Superior temporal gyrus (tissue), 1 donor: ENCODE results near the gene MGA.
"Not testable (repeated sequence)": the region's sequence is repeated elsewhere in the genome, so short reads cannot be mapped to it uniquely, and the experiment has no call there.

Experiments used
- DNase-seq: peaks from one replicate; pipeline ENCODE4 v3.0.0-alpha.2; 2016; ENCODE audit errors: extremely low spot score

Gene MGA

GRCh38 chr15:41714291-41714690 lies 54.1 kb downstream of the MGA start:
- DNase-seq = no peak

- no peak for DNase-seq
Observed at GRCh38 chr15:41716864-41717263, 56.7 kb downstream of the MGA start.

DNA sequence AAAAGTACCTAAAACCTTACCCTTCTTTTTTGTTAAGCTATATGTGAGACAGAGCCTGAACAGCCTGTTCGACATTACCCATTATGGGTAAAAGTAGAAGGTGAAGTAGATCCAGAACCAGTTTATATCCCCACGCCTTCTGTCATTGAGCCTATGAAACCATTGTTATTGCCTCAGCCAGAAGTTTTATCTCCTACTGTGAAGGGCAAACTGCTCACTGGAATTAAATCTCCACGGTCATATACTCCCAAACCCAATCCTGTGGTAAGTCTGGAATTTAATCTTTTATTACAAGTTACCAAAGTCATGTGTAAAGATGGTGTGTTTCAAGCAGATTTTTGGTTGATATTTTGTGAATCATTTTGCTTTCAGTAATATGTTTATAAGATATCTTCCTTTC lies 66.9 kb downstream of the MGA start:
- DNase-seq = no peak

DNA sequence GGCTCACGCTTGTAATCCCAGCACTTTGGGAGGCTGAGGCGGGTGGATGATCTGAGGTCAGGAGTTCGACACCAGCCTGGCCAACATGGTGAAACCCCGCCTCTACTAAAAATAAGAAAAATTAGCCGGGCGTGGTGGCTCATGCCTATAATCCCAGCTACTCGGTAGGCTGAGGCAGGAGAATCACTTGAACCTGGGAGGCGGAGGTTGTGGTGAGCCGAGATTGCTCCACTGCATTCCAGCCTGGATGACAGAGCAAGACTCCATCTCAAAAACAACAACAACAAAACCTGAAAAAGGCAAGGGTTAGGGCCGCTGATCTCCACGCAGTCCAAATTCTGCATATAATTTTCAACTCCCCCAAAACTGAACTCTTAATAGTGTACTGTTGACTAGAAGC lies 67.9 kb downstream of the MGA start:
- DNase-seq = not testable (repeated sequence)

- no peak for DNase-seq
Observed at GRCh38 chr15:41730543-41730942, 70.3 kb downstream of the MGA start.

DNA sequence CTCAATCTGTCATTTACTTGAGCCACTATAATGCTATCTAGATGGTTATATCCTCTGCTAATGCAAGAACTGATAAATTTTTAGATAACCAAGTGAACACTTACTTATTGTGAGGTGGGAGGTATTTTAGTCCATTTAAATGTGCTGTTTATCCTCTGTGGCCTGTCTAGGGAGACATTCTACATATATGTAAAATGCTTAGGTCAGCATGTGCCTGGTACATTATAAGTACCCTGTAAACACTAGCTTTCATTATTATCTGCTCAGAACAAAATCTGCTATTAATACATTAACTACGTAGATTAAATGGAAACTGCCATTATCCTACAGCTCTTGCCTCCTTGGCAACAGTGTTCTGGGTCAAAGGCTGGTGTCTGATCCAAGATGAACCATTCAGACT lies 72.3 kb downstream of the MGA start:
- no peak for DNase-seq

GRCh38 chr15:41734079-41734478 lies 73.9 kb downstream of the MGA start:
- DNase-seq = no peak

DNA sequence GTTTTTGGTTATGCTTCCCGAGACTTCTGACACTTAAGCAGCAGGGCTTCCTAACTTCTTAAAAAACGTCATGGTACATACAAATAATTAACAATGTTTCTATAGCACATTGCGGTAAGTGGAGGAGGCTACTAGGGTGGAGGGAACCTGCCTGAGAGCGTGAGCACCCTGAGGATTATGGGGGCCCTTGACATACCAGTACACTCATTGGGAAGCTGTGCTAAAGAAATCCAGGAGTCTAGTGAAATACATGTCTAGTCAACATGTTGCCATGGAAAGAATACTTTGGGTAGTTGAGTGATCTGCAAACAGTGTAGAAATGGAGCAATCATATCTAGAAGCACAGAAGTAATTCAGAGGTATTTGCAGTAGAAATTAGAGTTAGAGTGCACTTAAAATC lies 74.8 kb downstream of the MGA start:
- no peak for DNase-seq

GRCh38 chr15:41735492-41735891 lies 75.3 kb downstream of the MGA start:
- DNase-seq = not testable (repeated sequence)

GRCh38 chr15:41746802-41747201 lies 86.6 kb downstream of the MGA start:
- no peak for DNase-seq

DNA sequence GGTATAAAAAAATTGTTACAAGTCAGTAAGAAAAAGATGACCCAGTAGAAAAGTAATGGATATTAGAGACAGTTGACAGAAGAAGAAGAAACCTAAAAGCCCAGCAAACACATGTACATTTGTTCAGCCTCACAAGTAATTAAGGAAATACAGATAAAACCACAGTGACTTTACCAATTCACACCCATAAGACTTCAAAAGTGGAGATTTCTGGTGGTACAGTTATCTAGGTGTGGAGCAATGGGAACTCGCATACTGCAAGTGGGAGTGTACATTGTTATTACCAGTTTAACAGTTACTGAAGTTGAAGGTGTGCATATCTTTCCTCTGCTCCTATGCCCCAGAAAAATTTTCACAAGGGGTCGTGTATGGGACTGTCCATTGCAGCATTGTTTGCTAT lies 96.0 kb downstream of the MGA start:
- no peak for DNase-seq

DNA sequence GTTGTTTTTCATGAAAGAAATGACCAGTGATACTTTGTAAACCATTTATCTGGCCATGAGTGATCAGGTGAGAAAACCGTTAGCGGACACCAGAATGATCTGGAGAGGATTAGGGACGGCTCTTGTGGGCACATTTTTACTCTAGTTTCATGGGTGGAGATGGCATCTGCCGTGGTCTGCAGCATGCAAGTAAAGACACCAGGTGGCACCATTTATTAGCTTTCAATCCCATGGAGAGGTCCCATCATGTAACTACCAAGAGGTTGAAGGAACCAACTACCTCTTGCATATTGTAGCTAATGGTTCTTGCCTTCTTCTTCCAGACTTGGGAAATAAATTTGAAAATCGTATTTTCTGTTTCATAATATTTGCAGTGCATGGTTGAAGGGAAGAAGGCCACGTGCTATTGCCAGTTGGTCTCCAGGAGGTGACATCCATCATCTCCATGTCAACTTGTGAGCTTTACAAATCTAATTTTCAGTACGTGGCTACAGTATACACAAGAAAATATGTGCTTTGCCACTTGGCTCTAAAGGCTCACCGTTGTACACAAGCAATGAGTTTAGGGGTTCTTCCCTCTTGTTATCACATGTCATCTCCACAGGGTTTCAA lies 112.6 kb downstream of the MGA start:
- DNase-seq = peak; percentile 85

GRCh38 chr15:41773332-41773728 lies 113.1 kb downstream of the MGA start:
- no peak for DNase-seq

- DNase-seq = no peak
Observed at GRCh38 chr15:41773729-41774061, 113.5 kb downstream of the MGA start.

DNA sequence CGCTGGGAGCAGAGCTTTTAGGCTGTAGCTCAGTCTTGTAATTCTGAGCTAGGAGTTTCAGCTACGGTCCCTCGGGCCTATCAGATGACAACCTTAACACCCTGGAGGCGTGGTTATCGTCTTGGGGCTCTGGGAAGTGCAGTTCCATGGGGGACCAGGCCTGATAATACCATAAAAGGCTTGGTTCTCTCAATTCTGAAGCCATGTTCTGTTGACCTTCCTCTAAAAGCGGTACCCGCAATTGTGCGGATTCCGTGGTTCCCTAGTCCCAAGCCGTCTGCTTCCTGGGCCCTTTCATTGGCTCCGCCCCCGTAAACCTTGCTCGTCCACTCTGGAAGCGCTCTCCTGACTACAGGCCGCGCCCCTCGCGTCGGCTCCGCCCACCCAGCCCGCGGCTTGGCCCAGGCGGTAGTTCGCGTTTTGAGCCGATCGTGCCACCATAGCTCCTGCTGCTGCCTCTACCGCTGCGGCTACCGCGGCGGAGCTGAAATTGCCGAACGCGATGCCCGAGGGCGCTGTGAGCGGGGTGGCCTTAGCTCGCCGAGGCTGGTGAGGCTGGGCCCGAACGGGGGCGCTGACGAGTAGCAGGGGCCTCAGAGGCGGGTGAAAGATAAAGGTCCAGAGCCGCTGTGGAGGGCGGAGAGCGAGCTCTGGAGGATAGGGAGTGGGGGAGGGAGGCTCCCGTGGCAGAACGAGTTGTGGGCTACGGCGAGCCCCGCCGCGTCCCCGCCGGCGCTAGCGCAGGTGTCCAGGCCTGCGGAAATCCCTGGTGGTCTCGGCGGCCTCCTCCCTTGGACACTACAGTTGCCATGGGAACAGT lies 114.1 kb downstream of the MGA start, which contains the start of gene MAPKBP1:
TSS of gene MAPKBP1 (plus strand) at position 423 of the 820 bp plus-strand sequence. CDS start 792 bp downstream, outside the sequence.
- DNase-seq = peak; percentile 99

- DNase-seq = peak; percentile 29
Observed at GRCh38 chr15:41774882-41775417, 114.7 kb downstream of the MGA start.

DNA sequence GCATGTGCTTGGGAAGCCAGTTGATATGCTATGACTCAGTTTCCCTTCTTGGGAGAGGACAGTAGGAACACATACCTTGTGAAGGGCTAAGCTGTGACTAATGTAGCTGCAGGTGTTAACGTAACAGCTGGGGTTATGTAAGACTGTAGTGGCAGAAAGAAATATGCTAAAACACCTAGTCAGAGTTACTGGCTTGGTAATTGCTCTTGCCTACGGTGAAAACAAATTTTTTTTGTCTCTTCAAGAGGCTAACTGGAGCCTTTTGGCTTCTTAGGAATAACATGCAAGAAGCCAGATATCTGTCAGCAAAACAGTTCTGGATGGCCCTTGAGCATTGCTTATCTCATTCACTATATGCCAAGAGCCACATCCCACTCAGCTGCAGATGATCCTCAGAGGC lies 115.4 kb downstream of the MGA start:
- DNase-seq = peak; percentile 34

DNA sequence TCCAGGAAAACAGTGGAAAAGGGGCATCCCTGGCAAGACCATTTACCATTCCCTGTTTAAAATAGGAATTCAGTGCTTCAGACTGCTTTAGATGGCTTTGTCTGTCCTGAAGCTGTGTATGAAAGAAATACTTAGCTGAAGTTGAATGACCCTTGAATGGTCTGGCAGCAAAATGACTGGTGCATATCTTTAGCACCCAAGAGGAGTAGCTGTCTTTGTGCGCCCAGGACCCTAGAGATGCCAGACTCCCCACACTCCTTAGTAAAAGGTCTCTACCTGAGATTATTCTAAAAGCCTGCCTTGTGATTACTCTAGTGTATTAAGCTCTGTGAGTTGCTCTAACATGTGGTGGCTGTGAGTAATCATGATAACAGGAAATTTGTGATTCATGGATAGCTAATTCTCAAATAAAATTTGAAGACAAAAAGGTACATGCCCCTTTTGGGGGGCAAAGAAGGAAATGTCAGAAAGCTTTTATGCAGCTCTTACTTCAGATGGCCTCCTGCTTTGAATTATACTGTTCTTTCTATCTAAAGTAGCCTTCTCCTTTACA lies 117.3 kb downstream of the MGA start:
- no peak for DNase-seq

GRCh38 chr15:41778521-41778920 lies 118.3 kb downstream of the MGA start:
- no peak for DNase-seq

GRCh38 chr15:41779662-41780157 lies 119.5 kb downstream of the MGA start:
- no peak for DNase-seq

GRCh38 chr15:41780266-41780665 lies 120.1 kb downstream of the MGA start:
- peak; percentile 30 for DNase-seq

- DNase-seq = no peak
Observed at GRCh38 chr15:41780727-41781126, 120.5 kb downstream of the MGA start.
